HL-60 (cell line): ENCODE results near the gene CCDC9.

Experiments
- DNase-seq, 2 experiments: peaks; one replicate each; pipeline ENCODE4 v3.0.0-alpha.2; 2010 to 2020; ENCODE audit warnings: low read depth in 1 of 2, low spot score in 1 of 2
- H3K27ac ChIP-seq: fragments of 250-450 bp; sonication (Bioruptor Pico); replicated peaks from 2 replicates; pipeline ENCODE4 v1.5.1; 2020; ENCODE audit warnings: mild to moderate bottlenecking, moderate library complexity
- H3K27me3 ChIP-seq: fragments of 250-450 bp; sonication (Bioruptor Pico); 2 replicates; pipeline ENCODE4 v1.5.1; 2021; ENCODE audit warnings: mild to moderate bottlenecking, moderate library complexity; ENCODE audit not compliant: insufficient read depth, poor library complexity, severe bottlenecking
- H3K4me3 ChIP-seq: replicated peaks from 2 replicates; pipeline ENCODE4 v1.5.1; 2011; ENCODE audit warnings: mild to moderate bottlenecking, control low read depth, low read length; ENCODE audit not compliant: insufficient read depth
- CTCF ChIP-seq: IDR thresholded peaks from one replicate; pipeline ENCODE4 v1.5.1; 2011; ENCODE audit warnings: low read length, control low read depth, inconsistent platforms; ENCODE audit not compliant: insufficient read depth
- GABPA ChIP-seq: IDR thresholded peaks from 2 replicates; pipeline ENCODE4 v1.6.1; 2012; ENCODE audit warnings: low read depth
- POLR2AphosphoS5 ChIP-seq: IDR thresholded peaks from 2 replicates; pipeline ENCODE4 v1.6.1; 2012; ENCODE audit warnings: low read depth
- REST ChIP-seq: IDR thresholded peaks from 2 replicates; pipeline ENCODE4 v1.6.1; 2012; ENCODE audit warnings: low read depth; ENCODE audit not compliant: insufficient replicate concordance
- SPI1 ChIP-seq: IDR thresholded peaks from 2 replicates; pipeline ENCODE4 v1.6.1; 2012; ENCODE audit warnings: low read depth, mild to moderate bottlenecking, borderline replicate concordance

CCDC9 gene

GRCh38 chr19:47210689-47211316 is 45.5 kb upstream of the CCDC9 start:
- no peaks in the 10 kb centered on the region for H3K27me3 ChIP-seq
- H3K27ac ChIP-seq = peak overlapping the region; percentile 58
- peak; percentile 38 to 83 for DNase-seq
- no peak overlapping the region for H3K4me3 ChIP-seq
- no peak for TF ChIP-seq POLR2AphosphoS5
- no peak for TF ChIP-seq SPI1
- TF ChIP-seq REST = no peak
- peak; percentile 68 for TF ChIP-seq CTCF
- no peak for TF ChIP-seq GABPA

GRCh38 chr19:47215581-47215980 is 40.7 kb upstream of the CCDC9 start:
- TF ChIP-seq SPI1 (no peak), CTCF (no peak), REST (no peak), GABPA (no peak), POLR2AphosphoS5 (no peak)
- no peak overlapping the region for H3K27ac ChIP-seq
- no peaks in the 10 kb centered on the region for H3K27me3 ChIP-seq
- H3K4me3 ChIP-seq = no peak overlapping the region
- no peak for DNase-seq

GRCh38 chr19:47221080-47221841 is 35.1 kb upstream of the CCDC9 start:
- DNase-seq = no peak
- Histone ChIP-seq H3K27ac (no peak overlapping the region), H3K27me3 (no peaks in the 10 kb centered on the region), H3K4me3 (no peak overlapping the region)
- TF ChIP-seq SPI1 = no peak

- DNase-seq = no peak
- TF ChIP-seq CTCF (no peak), REST (no peak), POLR2AphosphoS5 (no peak), SPI1 (no peak), GABPA (no peak)
Observed at GRCh38 chr19:47221890-47222289, 34.4 kb upstream of the CCDC9 start.

More at GRCh38 chr19:47221890-47222289, 34.4 kb upstream of the CCDC9 start:
- H3K4me3 ChIP-seq = no peak overlapping the region
- H3K27me3 ChIP-seq = no peaks in the 10 kb centered on the region
- no peak overlapping the region for H3K27ac ChIP-seq
